ENCODE results near the gene DYNC2LI1. TPM values are rescaled to one million over a fixed set of nuclear protein-coding genes. Genes with fewer than 3 reads are reported as not detected.

Gene DYNC2LI1
- polyA plus RNA-seq, 1 experiment: 23.3 TPM

- H3K9me3 ChIP-seq (ENCODE audit: control insufficient read depth, insufficient read depth, low read length): no peaks in the 10 kb centered on the region
- peaks cover 35% of the 10 kb centered on the region for H3K27me3 ChIP-seq (ENCODE audit: control insufficient read depth, insufficient read depth, low read length)
- no peak overlapping the region for H3K27ac ChIP-seq (ENCODE audit: low read depth, low read length)
- CTCF ChIA-PET: no interaction called here
- POLR2A ChIA-PET: no interaction called here
- DNase-seq (ENCODE audit: low read depth, low spot score): no peak
- H3K4me3 ChIP-seq (ENCODE audit: low read depth, low read length): no peak overlapping the region
- no peak for TF ChIP-seq CTCF (IDR thresholded peaks at IDR 0.05; ENCODE audit: low read depth, low read length)
These were observed 58.6 kb downstream of the DYNC2LI1 start for GRCh38 chr2:43832457-43832856.

- POLR2A ChIA-PET: no interaction called here
These were observed 63.2 kb downstream of the DYNC2LI1 start for GRCh38 chr2:43837033-43837432.

GRCh38 chr2:43837831-43838559, 64.2 kb downstream of the DYNC2LI1 start:
- H3K9me3 ChIP-seq (ENCODE audit: control insufficient read depth, insufficient read depth, low read length): no peaks in the 10 kb centered on the region
- ChIA-PET POLR2A (no interaction called here), CTCF (no interaction called here)
- no peak overlapping the region for H3K4me3 ChIP-seq (ENCODE audit: low read depth, low read length)
- peaks cover 27% of the 10 kb centered on the region for H3K27me3 ChIP-seq (ENCODE audit: control insufficient read depth, insufficient read depth, low read length)
- no peak for TF ChIP-seq CTCF (IDR thresholded peaks at IDR 0.05; ENCODE audit: low read depth, low read length)
- no peak for DNase-seq (ENCODE audit: low read depth, low spot score)
- no peak overlapping the region for H3K27ac ChIP-seq (ENCODE audit: low read depth, low read length)

More at GRCh38 chr2:43837033-43837432, 63.2 kb downstream of the DYNC2LI1 start:
- H3K27ac ChIP-seq (ENCODE audit: low read depth, low read length): no peak overlapping the region
- H3K27me3 ChIP-seq (ENCODE audit: control insufficient read depth, insufficient read depth, low read length): peaks cover 34% of the 10 kb centered on the region
- no peak for TF ChIP-seq CTCF (IDR thresholded peaks at IDR 0.05; ENCODE audit: low read depth, low read length)
- no peak overlapping the region for H3K4me3 ChIP-seq (ENCODE audit: low read depth, low read length)
- H3K9me3 ChIP-seq (ENCODE audit: control insufficient read depth, insufficient read depth, low read length): no peaks in the 10 kb centered on the region
- no peak for DNase-seq (ENCODE audit: low read depth, low spot score)
- CTCF ChIA-PET: no interaction called here

GRCh38 chr2:43838560-43839267, 64.9 kb downstream of the DYNC2LI1 start, which contains the start of the genes ABCG5 and ABCG8:
TSS of gene ABCG5 (minus strand) at chr2:43838839. CDS start at chr2:43838679, 160 bp downstream.
TSS of gene ABCG8 (plus strand) at chr2:43838971. CDS start at chr2:43839054, 83 bp downstream.
- no peak for TF ChIP-seq CTCF (IDR thresholded peaks at IDR 0.05; ENCODE audit: low read depth, low read length)
- Histone ChIP-seq H3K27me3 (ENCODE audit: control insufficient read depth, insufficient read depth, low read length) (peaks cover 27% of the 10 kb centered on the region), H3K27ac (ENCODE audit: low read depth, low read length) (no peak within 1 kb of the TSS), H3K9me3 (ENCODE audit: control insufficient read depth, insufficient read depth, low read length) (no peaks in the 10 kb centered on the region), H3K4me3 (ENCODE audit: low read depth, low read length) (no peak within 1 kb of the TSS)
- POLR2A ChIA-PET: no interaction called here
- DNase-seq (ENCODE audit: low read depth, low spot score): no peak
- CTCF ChIA-PET: no interaction called here

Data from AG04450 (cell line).